CD4-positive, CD25-positive, alpha-beta regulatory T cell (primary cell): ENCODE measurements around the gene PLK5. TPM values are rescaled to one million over a fixed set of nuclear protein-coding genes. Genes with fewer than 3 reads are reported as not detected.
"Not testable (repeated sequence)": the region's sequence is repeated elsewhere in the genome, so short reads cannot be mapped to it uniquely, and the experiment has no call there.

Source experiments
- ATAC-seq, 2 donors: fragments of 150-1000 bp; cut with Tn5 transposase; one replicate each; pipeline ENCODE4 v1.10.0; 2021; ENCODE audit warnings: low read depth in 2 of 2, moderate number of reproducible peaks in 2 of 2, moderate library complexity in 1 of 2
- DNase-seq, 3 donors: peaks; one replicate each; pipeline versions ENCODE4 v3.0.0 to v3.0.0-alpha.2; 2012 to 2022; ENCODE audit warnings: mixed read lengths in 1 of 3
- H3K27ac ChIP-seq: one replicate; pipeline ENCODE4 v1.7.0; 2013; ENCODE audit warnings: mild to moderate bottlenecking, low read length; ENCODE audit not compliant: insufficient read depth, poor library complexity, severe bottlenecking
- H3K27me3 ChIP-seq: one replicate; pipeline ENCODE4 v1.7.0; 2013; ENCODE audit warnings: low read length; ENCODE audit not compliant: control insufficient read depth, insufficient read depth
- H3K36me3 ChIP-seq: one replicate; pipeline ENCODE4 v1.7.0; 2013; ENCODE audit warnings: mild to moderate bottlenecking, low read length, moderate library complexity; ENCODE audit not compliant: control insufficient read depth, insufficient read depth
- H3K4me1 ChIP-seq: 2 replicates; pipeline ENCODE4 v1.7.0; 2013; ENCODE audit warnings: mild to moderate bottlenecking, low read length; ENCODE audit not compliant: insufficient read depth, control insufficient read depth, poor library complexity, severe bottlenecking
- H3K4me3 ChIP-seq: one replicate; pipeline ENCODE4 v1.7.0; 2013; ENCODE audit warnings: low read depth, mild to moderate bottlenecking, low read length, moderate library complexity
- H3K9me3 ChIP-seq, 2 experiments: 1 replicate in 1 of 2; 2 replicates in 1 of 2; pipeline ENCODE4 v1.7.0; 2013; ENCODE audit warnings: low read length in 2 of 2, mild to moderate bottlenecking in 1 of 2, moderate library complexity in 1 of 2; ENCODE audit not compliant: control insufficient read depth in 2 of 2
- H3K27ac Mint-ChIP-seq, 3 donors: one replicate each; pipeline ENCODE4 v1.8.0; 2020 to 2022; ENCODE audit warnings: mild to moderate bottlenecking in 3 of 3, mixed read lengths in 3 of 3, moderate library complexity in 2 of 3
- H3K27me3 Mint-ChIP-seq: one replicate; pipeline ENCODE4 v1.8.0; 2022; ENCODE audit warnings: mild to moderate bottlenecking, mixed read lengths
- H3K36me3 Mint-ChIP-seq: one replicate; pipeline ENCODE4 v1.8.0; 2020; ENCODE audit warnings: mixed read lengths
- H3K4me1 Mint-ChIP-seq, 4 donors: one replicate each; pipeline ENCODE4 v1.8.0; 2020 to 2022; ENCODE audit warnings: mixed read lengths in 4 of 4, mild to moderate bottlenecking in 1 of 4
- H3K4me3 Mint-ChIP-seq, 4 donors: one replicate each; pipeline ENCODE4 v1.8.0; 2020 to 2022; ENCODE audit warnings: mild to moderate bottlenecking in 4 of 4, mixed read lengths in 4 of 4, moderate library complexity in 3 of 4
- H3K9me3 Mint-ChIP-seq, 7 donors: one replicate each; pipeline ENCODE4 v1.8.0; 2020 to 2022; ENCODE audit warnings: mixed read lengths in 7 of 7, mild to moderate bottlenecking in 3 of 7, moderate library complexity in 2 of 7
- polyA plus RNA-seq, 4 donors: library from polyadenylated mRNA; unstranded; fragments of 300-500 nt; fragmentation: Illumina TruSeq; gene quantifications; one replicate each; pipeline ENCODE4 v1.2.3, GENCODE V29; 2021
- total RNA-seq: library from RNA; stranded (reverse); gene quantifications from one replicate; pipeline ENCODE4 v1.2.3, GENCODE V29; 2022

Gene PLK5
- total and polyA plus RNA-seq, 5 donors from 2014 or later = not detected

DNA sequence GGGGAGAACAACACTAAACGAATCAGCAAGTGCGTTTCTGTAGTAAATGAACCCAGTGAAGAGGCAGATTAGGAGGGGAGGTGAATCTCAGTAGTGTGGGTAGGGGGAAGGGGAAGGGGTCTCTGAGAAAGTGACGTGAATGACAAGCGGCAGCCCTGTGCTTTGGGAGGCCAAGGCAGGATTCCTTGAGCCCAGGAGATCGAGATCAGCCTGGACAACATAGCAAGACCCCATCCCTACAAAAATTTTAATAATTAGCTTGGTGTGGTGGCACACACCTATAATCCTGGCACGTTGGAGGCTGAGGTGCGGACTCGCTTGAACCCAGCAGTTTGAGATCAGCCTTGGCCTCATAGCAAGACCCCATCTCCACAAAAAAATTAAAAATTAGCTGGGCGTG lies 8.1 kb downstream of the PLK5 start:
- no peak for ATAC-seq
- Histone ChIP-seq H3K4me3 (no peak overlapping the region), H3K27me3 (no peaks in the 10 kb centered on the region), H3K4me1 (no peaks in the 10 kb centered on the region), H3K9me3 (no peaks in the 10 kb centered on the region), H3K27ac (no peak overlapping the region), H3K36me3 (no peaks in the 10 kb centered on the region)
- Mint-ChIP-seq H3K36me3 (no peaks in the 10 kb centered on the region), H3K4me1 (no peaks in the 10 kb centered on the region), H3K27ac (no peak overlapping the region), H3K9me3 (peaks cover 0 to 1% (median 0%) of the 10 kb centered on the region in 7 donors), H3K4me3 (no peak overlapping the region), H3K27me3 (peaks cover 7% of the 10 kb centered on the region)
- DNase-seq = no peak

GRCh38 chr19:1533510-1534150 lies 9.8 kb downstream of the PLK5 start:
- Mint-ChIP-seq H3K4me3 (no peak overlapping the region), H3K27ac (no peak overlapping the region), H3K4me1 (no peaks in the 10 kb centered on the region), H3K36me3 (no peaks in the 10 kb centered on the region), H3K27me3 (peaks cover 8% of the 10 kb centered on the region), H3K9me3 (peaks cover 0 to 1% (median 0%) of the 10 kb centered on the region in 7 donors)
- H3K9me3 ChIP-seq = no peaks in the 10 kb centered on the region
- DNase-seq (no peak), ATAC-seq (no peak)
- H3K4me3 ChIP-seq = no peak overlapping the region
- no peaks in the 10 kb centered on the region for H3K4me1 ChIP-seq
- no peak overlapping the region for H3K27ac ChIP-seq
- H3K36me3 ChIP-seq = no peaks in the 10 kb centered on the region
- no peaks in the 10 kb centered on the region for H3K27me3 ChIP-seq

DNA sequence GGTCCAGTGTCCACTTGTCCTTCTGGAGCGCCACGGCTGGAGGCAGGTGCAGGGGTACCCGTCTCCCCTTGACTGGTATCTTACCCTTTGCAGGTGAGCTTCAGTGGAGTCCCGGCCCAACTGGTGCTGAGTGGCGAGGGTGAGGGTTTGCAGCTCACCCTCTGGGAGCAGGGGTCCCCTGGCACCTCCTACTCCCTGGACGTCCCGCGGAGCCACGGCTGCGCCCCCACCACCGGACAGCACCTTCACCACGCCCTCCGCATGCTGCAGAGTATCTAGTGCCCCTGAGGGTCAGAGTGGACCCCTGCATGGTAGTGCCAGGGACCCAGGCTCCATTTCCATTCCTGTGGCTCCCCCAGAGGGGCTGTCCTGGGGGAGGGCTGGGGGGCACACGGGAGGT lies 11.1 kb downstream of the PLK5 start:
- H3K36me3 ChIP-seq = no peaks in the 10 kb centered on the region
- no peaks in the 10 kb centered on the region for H3K4me1 ChIP-seq
- Mint-ChIP-seq H3K36me3 (no peaks in the 10 kb centered on the region), H3K9me3 (peaks cover 0 to 1% (median 0%) of the 10 kb centered on the region in 7 donors), H3K27ac (no peak overlapping the region), H3K27me3 (peaks cover 8% of the 10 kb centered on the region), H3K4me1 (no peaks in the 10 kb centered on the region), H3K4me3 (no peak overlapping the region)
- no peak overlapping the region for H3K27ac ChIP-seq
- no peak overlapping the region for H3K4me3 ChIP-seq
- no peaks in the 10 kb centered on the region for H3K27me3 ChIP-seq
- DNase-seq (no peak), ATAC-seq (no peak)
- H3K9me3 ChIP-seq = no peaks in the 10 kb centered on the region

DNA sequence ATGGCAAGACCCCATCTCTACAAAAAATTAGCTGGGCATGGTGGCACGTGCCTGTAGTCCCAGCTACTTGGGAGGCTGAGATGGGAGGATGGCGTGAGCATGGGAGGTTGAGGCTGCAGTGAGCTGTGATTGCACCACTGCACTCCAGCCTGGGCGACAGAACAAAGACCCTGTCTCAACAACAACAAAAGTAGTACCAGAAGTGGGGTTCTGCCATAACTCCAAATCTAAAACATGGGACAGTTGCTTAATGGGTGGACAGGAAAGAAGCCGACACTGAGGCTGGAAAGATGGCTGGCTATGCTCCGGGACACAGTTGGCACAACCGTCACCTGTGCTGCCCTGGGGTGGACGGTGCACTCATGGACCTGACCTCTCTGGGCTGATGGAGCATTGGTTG lies 11.8 kb downstream of the PLK5 start:
- DNase-seq, H3K9me3 ChIP-seq, H3K4me3 Mint-ChIP-seq, H3K36me3 ChIP-seq, H3K9me3 Mint-ChIP-seq, H3K4me1 ChIP-seq, ATAC-seq, H3K4me1 Mint-ChIP-seq, H3K27ac ChIP-seq, H3K36me3 Mint-ChIP-seq, H3K4me3 ChIP-seq, H3K27ac Mint-ChIP-seq, H3K27me3 ChIP-seq: not testable (repeated sequence)
- peaks cover 10% of the 10 kb centered on the region for H3K27me3 Mint-ChIP-seq

DNA sequence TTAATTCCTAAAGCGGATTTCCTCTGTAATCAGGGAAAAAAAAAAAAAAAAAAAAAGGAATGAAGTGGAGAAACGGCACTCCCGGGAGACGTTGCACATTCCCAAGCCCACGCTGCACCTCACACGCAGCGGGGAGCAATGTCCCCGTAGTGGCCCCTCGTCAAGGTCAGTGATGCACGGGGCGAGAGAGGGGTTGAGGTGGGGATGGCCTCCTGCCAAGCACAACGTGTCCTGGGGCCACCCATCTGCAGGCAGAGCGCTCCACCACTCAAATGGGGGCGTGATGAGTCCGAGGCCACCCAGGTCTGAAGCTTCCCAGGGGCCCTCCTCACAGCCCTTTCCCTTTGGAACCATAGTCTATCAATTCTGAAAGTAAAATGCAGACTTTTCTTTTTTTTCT lies 15.1 kb downstream of the PLK5 start:
- DNase-seq (no peak), ATAC-seq (no peak)
- Mint-ChIP-seq H3K4me1 (no peaks in the 10 kb centered on the region), H3K9me3 (peaks cover 0 to 4% (median 0%) of the 10 kb centered on the region in 7 donors), H3K27ac (no peak overlapping the region), H3K4me3 (no peak overlapping the region), H3K36me3 (no peaks in the 10 kb centered on the region), H3K27me3 (peaks cover 32% of the 10 kb centered on the region)
- Histone ChIP-seq H3K27me3 (no peaks in the 10 kb centered on the region), H3K4me1 (no peaks in the 10 kb centered on the region), H3K36me3 (no peaks in the 10 kb centered on the region), H3K27ac (no peak overlapping the region), H3K4me3 (no peak overlapping the region), H3K9me3 (no peaks in the 10 kb centered on the region)

DNA sequence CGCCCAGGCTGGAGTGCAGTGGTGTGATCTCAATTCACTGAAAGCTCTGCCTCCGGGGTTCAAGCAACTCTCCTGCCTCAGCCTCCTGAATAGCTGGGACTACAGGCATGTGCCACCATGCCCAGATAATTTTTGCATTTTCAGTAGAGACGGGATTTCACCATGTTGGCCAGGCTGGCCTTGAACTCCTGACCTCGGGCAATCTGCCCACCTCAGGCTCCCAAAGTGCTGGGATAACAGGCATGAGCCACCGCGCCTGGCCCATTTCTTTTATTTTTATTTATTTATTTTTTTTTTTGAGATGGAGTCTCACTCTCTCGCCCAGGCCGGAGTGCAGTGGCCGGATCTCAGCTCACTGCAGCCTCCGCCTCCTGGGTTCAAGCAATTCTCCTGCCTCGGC lies 15.9 kb downstream of the PLK5 start:
- H3K36me3 Mint-ChIP-seq, H3K9me3 Mint-ChIP-seq, H3K27me3 ChIP-seq, H3K4me1 ChIP-seq, H3K27ac Mint-ChIP-seq, H3K4me3 ChIP-seq, H3K27ac ChIP-seq, H3K4me3 Mint-ChIP-seq, H3K36me3 ChIP-seq, H3K9me3 ChIP-seq, DNase-seq, ATAC-seq, H3K4me1 Mint-ChIP-seq: not testable (repeated sequence)
- H3K27me3 Mint-ChIP-seq = peaks cover 32% of the 10 kb centered on the region

DNA sequence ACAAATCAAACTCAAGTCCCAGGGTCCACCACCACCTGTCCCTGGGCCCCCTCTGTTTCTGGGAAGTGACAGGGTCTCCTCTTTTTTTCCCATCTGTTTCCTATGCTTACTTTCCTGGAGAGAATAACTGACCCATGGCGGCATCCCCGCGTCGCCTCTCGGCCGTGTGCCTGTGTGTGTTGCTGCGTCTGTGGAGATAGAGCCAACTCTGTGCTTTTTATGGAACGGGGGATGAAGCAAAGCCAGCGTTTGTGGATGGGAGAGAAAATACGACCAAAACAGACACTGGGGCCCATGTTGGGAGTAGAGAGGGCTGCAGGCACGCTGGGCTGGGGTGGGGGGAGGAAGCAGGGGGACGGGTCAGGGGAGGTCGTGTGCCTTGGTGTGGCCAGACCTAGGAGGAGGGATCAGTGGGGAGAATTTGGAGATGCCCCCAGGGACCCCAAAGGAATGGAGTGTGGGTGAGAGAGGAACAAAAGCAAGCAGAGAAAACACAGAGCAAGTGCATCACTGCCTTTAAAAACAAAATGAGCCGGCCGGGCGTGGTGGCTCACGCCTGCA lies 16.6 kb downstream of the PLK5 start:
- no peak for DNase-seq
- Histone ChIP-seq H3K27ac (no peak overlapping the region), H3K27me3 (no peaks in the 10 kb centered on the region), H3K4me1 (no peaks in the 10 kb centered on the region), H3K9me3 (no peaks in the 10 kb centered on the region), H3K36me3 (no peaks in the 10 kb centered on the region), H3K4me3 (no peak overlapping the region)
- H3K9me3 Mint-ChIP-seq = peaks cover 0 to 4% (median 0%) of the 10 kb centered on the region in 7 donors
- H3K4me3 Mint-ChIP-seq = no peak overlapping the region
- no peaks in the 10 kb centered on the region for H3K36me3 Mint-ChIP-seq
- peaks cover 39% of the 10 kb centered on the region for H3K27me3 Mint-ChIP-seq
- ATAC-seq = no peak
- no peak overlapping the region for H3K27ac Mint-ChIP-seq
- H3K4me1 Mint-ChIP-seq = no peaks in the 10 kb centered on the region

DNA sequence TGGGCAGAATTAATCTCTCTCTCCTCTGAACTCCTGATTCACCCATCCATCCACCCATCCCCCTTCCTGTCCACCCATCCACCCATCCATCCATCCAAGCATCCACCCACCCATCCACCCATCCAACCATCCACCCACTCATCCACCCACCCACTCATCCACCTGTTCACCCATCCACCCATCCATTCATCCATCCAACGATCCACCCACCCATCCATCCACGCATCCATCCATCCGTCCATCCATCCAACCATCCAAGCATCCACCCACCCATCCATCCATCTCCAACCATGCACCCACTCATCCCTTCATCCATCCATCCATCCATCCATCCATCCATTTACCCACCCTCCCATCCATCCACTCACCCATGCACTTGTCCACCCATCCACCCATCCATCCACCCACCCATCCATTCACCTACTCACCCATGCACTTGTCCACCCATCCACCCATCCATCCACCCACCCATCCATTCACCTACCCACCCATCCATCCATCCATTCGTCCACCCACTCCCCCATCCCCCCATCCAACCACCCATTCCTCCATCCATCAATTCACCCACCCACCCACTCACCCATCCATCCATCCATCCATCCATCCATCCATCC lies 25.6 kb downstream of the PLK5 start:
- Mint-ChIP-seq H3K27me3 (peaks cover 18% of the 10 kb centered on the region), H3K4me1 (peaks cover 0 to 9% (median 3%) of the 10 kb centered on the region in 4 donors), H3K36me3 (no peaks in the 10 kb centered on the region), H3K4me3 (no peak overlapping the region), H3K9me3 (no peaks in the 10 kb centered on the region), H3K27ac (no peak overlapping the region)
- Histone ChIP-seq H3K27ac (no peak overlapping the region), H3K36me3 (no peaks in the 10 kb centered on the region), H3K4me1 (no peaks in the 10 kb centered on the region), H3K27me3 (peaks cover 2% of the 10 kb centered on the region), H3K9me3 (no peaks in the 10 kb centered on the region), H3K4me3 (no peak overlapping the region)
- ATAC-seq (no peak), DNase-seq (no peak)
